Measurements from ENCODE around the gene CYSLTR2.
"Not testable (repeated sequence)": the region's sequence is repeated elsewhere in the genome, so short reads cannot be mapped to it uniquely, and the experiment has no call there.

Gene CYSLTR2

DNA sequence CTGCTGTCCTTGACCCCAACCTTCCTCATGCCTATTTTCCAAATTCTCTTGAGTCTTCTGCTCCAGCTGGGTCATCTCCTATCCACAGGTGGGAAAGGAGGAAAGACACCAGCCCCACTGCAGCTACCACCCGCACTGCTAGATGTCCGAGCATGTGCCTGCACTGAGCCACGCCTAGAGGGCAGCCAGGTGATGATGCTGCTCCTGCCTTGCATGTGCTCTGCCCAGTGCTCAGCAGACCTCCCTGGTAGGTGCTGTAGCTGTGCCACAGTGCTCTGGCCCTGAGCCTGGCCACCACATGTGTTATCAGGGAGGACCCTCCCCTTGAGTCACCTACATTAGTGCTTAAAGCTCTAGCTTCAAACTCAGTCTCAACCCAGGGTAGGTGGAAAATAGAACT is 6.9 kb upstream of the CYSLTR2 start:
- DNase-seq: no peak

DNA sequence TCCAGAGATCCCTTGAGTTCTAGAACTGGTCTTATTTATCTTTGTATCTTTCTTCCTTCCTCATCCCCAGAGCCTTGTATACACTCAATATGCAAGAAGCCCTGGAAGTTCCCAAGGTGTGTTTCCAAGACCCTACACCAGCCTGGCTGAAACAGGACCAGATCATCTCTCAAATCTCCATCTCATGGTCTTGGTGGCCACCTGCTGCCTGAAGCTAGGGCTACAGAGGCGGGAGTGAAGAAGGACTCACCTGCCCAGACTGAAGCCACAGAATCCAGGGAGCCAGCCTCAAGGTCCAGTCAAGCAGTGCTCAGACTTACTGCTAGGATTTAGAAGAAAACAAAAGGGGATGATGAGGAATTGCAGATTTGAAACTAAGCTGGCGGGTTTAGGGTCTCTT is 6.1 kb upstream of the CYSLTR2 start:
- DNase-seq: no peak

DNA sequence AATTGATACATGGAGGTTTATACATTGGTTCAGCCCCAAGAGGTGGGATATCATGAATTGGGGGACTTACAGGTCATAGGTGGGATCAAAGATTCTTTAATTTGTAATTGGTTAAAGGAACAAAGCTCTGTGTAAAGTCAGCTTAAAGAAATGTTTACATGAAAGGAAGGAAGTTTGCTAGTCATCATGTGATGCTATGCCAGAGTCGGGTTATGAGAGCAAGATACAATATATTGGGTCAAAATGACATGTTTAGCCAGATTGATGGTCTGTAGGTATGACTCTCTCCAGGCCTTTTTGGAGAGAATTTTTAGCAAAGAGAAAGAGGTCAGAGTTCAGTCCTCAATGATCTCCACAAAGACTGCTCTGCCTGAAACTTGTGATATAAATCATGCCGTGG is 5.3 kb upstream of the CYSLTR2 start:
- DNase-seq: no peak

DNA sequence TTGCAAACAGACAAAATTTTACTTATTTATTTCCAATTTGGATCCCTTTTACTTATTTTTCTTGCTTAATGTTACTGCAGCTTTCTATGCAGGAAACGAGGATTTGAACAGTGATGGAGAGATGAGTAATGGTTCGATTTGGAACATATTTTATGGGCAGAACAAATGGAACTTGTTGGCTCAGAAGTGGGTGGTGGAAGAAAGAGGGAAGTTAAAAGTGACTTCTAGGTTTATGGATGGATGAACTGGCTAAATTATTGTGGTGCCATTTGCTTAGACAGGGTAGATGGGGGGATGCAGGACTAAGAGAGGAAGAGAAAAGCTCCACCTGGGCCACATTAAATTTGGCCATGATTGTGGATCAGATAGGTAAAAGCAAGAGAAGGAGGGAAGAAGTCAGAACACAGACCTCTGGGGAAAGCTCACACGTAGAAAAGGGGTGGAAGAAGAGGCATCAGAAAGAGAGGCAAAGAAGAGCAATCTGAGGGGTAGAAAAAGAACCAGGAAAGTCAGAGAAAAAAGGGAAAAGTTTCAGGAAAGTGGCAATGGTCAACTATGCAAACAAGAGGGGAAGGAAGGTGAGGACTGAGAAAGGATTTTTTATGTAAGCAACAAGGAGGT is 768 bp upstream of the CYSLTR2 start:
- DNase-seq: no peak

DNA sequence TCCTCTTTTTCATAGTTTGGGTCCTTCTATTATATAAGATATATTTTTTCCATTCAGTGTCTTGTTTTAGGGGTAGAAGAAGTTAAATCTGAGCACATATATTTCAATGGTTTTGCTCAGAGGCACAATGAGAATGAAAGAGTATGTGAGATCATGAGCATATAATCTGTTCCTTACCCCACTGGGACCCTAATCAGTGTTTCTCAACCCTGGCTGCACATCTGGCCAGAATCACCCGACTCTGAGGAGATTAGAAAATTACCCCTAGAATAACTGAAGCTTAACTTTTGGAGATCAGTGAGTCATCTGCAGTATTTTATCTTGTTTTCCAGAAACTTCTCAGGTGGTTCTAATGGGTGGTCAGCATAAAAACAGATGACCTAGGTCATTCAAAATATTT is 782 bp downstream of the CYSLTR2 start:
- DNase-seq: no peak

DNA sequence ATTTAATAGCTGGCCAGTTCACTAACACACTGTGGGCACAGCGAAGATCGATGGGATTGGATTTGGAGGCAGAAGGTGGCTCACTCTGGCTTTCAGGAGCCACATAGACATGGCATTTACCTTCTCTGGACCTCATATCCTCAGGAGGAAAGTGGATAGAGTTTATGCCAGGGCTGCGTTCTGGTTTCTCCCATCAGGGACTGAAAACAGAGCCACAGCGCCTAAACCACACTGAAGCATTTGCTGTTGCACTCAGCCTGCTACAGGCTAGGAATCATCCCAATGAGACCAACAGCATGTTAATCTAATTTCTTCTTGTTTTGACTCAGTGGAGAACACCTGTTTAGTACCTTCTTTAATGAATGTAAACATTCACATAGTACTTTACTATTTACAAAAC is 1.6 kb downstream of the CYSLTR2 start:
- DNase-seq: no peak

DNA sequence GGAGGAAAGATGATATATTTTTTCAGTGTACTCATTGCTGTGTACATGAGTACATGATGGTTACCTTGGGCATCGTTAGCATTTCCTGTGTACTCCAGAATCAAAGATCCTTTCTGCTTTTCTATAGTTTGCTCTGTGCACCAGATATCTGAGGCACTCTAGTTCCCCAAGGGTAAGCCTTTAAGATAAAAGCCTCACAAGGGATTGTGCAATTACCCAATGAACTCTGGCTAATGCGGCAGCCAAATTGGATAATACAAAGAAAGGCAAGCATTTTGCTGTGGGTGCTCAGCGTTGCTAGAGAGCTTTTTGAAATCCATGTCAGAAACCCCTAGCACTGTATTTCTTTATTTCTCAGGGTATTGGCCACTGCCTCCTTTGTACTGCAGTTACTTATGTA is 2.9 kb downstream of the CYSLTR2 start:
- DNase-seq: no peak

DNA sequence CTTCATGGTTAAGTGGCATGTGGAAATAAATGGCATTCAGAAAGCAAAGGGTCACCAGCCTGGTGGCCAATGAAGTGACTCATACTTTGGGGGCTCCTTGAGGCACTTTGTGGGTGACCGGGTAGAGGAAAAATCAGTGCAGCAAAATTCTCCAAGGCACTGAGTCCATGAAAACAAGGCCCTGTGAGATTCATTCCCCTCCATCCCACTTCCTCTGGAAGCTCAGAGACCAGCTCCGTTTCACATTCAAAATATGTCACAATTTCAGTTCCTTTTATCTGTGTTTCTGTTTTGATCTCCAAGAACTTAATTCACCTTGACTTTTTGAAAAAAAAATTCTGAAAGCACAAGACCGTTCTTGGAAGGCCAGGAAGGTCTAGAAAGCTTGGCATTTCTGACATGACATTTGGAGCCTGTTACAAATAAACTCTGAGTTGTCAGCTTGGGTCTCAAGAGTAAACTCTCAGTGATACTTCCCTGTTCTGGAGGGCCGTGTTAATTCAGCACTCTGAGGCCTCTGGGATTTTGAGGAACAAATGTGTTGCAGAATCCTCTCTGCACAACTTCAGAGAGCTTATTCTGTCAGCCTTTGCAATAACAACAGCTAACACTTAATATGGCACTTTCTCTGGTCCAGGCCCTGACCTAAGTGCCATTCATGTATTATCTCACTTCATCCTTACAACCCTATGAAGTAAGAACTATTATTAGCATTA is 6.8 kb downstream of the CYSLTR2 start:
- no peak for DNase-seq

DNA sequence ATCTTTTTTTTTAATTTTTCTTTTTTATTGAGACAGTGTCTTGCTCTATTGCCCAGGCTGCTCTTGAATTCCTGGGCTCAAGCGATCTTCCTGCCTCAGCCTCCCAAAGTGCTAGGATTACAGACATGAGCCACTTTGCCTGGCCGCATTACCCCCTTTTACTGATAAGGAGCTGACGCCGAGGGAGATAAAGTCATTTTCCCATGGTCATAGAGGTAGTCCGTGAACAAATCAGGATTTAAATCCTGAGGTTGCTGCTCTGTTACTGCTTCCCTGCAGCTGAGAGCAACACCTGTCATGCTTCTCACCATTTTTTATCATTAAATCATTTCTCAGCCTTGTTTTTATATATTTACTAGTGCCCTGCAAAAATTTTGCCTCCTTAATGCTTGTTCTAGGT is 7.4 kb downstream of the CYSLTR2 start:
- DNase-seq: no peak

DNA sequence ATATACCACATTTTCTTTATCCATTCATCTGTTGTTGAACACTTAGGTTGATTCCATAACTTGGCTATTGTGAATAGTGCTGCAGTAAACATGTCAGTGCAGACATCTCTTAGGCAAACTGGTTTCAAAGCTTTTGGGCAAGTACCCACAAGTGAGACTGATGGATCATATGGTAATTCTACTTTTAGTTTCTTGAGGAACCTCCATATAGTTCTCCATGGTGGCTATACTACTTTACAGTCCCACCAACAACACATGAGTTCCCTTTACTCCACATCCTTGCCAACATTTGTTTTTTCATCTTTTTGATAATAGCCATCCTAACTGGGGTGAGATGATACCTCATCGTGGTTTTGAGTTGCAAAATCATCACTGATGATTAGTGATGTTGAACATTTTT is 8.5 kb downstream of the CYSLTR2 start:
- DNase-seq: no peak

DNA sequence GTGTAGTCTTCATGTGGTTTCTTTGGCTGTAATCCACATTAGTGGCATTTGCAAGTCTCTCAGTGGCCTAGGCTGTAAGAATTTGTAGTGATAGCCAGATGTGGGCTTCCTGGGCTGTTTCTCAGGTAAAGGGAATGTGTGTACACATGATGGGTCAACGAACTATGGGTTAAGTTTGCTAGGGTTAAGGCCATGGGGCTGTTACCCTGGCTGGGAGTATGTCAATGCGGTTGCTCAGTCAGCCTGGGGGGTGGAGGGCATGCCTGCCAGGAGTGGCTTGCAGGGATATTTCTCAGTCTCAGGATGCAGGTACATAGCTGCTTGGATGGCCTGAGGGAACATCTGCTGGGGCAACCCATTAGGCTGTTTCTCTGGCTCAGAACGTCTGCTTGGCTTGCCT is 13.4 kb downstream of the CYSLTR2 start:
- DNase-seq: no peak

DNA sequence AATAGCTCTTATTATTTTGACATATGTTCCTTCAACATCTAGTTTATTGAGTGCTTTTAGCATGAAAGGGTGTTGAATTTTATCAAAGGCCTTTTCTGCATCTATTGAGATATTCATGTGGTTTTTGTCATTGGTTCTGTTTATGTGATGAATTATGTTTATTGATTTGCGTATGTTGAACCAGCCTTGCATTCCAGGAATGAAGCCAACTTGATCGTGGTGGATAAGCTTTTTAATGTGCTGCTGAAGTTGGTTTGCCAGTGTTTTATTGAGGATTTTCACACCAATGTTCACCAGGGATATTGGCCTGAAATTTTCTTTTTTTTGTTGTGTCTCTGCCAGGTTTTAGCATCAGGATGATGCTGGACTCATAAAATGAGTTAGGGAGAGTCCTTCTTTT is 17.7 kb downstream of the CYSLTR2 start:
- not testable (repeated sequence) for DNase-seq

DNA sequence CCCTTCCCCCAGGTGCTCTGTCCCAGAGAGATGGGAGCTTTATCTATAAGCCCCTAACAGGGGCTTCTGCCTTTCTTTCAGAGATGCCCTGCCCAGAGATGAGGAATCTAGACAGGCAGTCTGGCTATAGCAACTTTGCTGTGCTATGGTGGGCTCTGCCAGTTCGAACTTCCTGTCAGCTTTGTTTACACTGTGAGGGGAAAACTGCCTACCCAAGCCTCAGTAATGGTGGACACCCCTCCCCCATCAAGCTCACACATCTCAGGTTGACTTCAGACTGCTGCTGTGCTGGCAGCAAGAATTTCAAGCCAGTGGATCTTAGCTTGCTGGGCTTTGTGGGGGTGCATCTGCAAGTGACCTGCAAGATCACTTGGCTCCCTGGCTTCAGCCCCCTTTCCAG is 21.5 kb downstream of the CYSLTR2 start:
- DNase-seq: no peak

DNA sequence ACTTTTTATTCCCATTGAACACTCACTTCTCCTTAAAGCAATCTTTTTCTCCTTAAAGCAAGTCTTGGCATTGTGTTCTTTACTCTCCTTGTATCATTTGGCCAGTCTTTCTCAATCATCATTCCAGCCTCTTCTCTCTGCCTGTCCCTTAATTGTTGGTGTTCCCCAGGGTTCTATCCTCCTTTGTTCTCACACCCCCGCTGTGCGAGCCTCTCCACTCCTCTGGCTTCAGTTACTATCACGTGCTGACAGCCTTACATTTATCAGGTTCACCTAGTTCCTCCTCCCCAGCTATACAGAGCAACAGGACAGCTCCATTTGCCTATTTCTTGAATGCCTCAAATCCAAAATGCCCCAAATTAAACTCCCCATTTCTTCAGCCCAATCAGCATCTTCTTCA is 24.6 kb downstream of the CYSLTR2 start:
- no peak for DNase-seq

DNA sequence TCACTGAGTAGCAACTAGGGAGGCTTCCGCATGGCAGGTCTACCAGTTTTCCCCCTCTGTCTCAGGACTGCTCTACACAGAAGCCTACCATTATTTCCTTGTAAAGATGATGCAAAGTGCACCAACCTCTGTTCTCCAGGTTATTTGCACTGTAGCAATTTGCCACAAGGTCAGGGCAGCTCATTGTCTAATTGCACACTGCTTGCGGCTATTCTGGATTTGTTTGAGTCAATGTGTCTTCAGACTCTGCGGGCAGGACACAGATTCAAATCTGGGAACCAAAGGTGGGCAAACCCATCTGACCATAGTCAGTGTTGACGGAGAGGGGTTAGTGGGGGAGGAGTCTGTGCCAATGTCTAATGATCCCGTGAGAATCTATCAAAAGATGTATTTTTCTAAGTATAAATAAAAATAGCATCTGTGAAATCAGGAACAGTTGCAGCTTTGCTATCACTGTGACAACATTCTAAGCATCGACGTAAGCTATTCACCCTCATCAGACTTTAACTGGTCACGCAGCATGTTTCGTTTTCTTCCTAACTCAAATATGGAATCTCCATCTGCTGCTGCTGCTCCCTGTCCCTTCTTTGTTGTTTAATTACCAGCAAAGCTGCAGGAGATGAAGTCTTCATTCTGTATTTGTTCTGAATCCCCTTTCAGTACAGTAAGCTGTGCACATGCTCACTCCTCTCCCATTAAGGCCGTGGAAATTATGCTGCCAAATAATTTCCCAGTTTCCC is 26.4 kb downstream of the CYSLTR2 start:
- no peak for DNase-seq

DNA sequence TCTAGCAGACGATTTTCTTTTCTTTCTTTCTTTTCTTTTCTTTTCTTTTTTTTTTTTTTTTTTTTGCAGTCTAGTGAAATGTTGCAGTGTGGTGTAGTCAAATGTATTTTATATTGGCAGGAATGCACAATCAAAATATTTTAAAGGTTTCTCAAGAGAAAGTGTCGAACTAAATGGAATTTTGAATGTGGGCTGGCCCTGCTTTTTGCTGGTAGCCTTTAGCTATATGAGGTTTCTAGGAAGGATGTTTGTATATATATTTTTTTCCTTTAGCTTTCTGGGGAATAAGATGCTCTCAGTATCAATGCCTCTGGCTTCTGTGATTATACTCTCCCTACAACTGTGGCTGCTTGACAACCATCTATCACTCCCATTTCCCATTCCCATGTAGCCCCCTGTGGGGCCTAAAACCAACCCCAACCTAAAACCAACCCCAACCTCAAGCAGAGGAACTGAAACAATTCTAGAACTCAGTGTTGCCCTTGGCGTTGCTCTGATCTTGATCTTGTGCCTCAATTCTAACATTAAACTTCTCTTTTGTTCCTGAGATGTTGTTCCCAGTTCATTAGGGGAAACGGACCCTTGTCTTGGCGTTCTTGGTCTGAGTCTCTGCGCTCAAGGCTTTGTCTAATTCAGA is 27.1 kb downstream of the CYSLTR2 start:
- DNase-seq: no peak

DNA sequence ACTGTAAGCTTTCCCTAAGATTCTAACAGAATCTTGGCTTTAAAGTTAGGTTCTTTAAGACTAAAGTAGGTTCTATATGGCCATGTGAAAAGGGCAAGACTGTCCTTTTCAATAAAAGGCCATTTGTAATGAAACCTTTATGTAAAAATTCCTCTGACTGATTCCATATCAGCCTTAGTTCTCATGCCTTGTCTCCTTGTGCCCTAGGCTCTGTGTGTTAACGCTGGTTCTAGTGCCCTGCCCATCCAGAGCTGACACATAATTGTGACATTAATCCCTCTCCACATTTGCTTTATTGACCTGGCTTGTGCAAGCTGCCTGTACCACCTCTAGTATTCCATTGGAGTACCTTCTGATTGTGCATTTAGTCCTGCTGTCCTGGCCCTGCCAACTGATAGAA is 28.2 kb downstream of the CYSLTR2 start:
- no peak for DNase-seq

DNA sequence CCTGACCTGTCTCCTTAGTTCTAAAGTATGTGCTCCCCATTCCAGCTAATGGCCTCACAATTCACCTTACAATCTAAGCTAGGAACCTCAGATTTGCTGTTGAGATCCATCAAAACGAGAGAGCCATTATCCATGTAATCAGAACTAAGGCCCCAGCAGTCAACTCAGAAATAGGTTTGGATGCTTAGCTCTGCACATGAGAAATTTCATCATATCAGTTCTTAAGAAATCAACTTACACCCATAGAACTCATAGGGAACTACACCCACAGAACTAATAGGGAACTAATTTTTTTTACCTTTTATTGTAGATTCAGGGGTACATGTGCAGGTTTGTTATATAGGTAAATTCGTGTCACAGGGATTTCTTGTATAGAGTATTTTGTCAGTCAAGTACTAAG is 28.7 kb downstream of the CYSLTR2 start:
- no peak for DNase-seq

DNA sequence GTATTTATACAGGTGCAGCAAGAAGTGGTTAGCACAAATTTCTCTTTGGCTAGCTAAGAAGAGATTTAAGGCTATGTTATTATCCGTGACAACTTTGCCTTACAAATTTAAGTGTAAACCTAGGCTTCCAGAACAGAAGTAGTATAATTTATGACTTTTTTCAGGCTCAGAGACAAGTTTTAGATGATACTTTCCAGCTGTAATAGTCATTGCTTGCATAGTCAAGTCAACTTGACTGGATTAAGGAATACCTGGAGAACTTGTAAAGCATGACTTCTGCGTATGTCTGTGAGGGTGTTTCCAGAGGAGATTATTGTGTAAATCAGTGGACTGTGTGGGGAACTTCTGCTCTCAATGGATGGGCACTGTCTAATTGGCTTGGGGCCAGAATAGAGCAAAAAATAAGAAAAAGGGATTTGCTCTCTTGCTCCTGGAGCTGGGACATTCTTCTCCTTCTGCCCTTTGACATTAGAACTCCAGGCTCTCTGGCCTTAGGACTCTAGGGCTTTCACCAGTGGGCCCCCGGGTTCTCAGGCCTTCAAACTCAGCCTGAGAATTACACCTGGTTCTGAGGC is 33.0 kb downstream of the CYSLTR2 start:
- no peak for DNase-seq

DNA sequence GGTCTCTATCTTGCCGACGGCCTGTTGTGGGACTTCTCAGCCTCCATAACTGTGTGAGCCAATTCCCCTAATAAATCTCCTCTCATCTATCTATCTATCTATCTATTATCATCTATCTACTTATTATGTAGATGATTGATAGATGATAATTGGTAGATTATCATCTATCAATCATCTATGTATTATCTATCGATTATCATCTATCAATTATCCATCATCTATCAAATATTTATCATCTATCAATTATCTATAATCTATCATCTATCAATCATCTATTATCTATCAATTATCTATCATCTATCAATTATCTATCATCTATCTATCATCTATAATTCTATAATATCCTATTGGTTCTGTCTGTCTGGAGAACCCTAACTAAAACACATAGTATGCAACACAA is 33.5 kb downstream of the CYSLTR2 start:
- no peak for DNase-seq

DNA sequence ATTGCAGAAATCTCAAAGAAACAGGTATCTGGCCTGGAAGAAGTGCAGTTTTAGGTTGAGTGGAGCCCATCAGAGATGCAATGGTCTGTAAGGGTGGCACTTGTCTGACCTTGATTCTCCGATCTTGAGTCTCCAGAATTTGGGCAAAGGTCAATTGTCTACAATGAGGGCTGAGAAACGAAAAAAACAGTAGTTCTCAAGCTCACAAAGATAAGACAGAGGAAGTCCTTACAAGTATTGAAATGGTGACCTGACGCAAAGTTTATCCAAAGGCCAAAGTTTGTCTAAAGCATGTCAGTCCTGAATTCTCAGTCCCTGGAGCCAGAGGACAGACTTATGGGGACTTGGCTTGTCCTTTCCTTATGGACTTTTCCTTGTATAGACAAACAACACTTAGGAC is 40.3 kb downstream of the CYSLTR2 start:
- DNase-seq: no peak

DNA sequence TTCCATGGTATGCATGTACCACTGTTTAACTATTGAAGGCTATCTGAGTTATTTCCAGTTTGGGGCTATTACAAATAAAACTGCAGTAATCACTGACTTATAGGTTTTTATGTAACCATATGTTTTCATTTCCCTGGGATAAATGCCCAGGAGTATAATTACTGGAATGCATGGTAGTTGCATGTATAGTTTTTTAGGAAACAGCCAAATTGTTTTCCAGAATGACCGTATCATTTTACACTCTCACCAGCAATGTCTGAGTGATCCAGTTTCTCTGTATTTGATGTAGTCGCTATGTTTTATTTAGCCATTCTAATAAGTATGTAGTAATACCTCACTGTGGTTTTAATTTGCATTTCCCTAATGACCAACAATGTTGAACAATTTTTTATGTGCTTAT is 42.0 kb downstream of the CYSLTR2 start:
- DNase-seq: no peak

DNA sequence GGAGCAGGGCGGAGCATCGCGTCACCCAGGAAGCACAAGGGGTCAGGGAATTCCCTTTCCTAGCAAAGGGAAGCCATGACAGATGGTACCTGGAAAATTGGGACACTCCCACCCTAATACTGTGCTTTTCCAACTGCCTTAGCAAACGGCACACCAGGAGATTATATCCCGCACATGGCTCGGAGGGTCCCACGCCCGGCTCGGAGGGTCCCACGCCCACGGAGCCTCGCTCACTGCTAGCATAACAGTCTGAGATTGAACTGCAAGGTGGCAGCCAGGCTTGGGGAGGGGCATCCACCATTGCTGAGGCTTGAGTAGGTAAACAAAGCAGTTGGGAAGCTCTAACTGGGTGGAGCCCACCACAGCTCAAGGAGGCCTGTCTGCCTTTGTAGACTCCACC is 42.9 kb downstream of the CYSLTR2 start:
- DNase-seq: not testable (repeated sequence)

DNA sequence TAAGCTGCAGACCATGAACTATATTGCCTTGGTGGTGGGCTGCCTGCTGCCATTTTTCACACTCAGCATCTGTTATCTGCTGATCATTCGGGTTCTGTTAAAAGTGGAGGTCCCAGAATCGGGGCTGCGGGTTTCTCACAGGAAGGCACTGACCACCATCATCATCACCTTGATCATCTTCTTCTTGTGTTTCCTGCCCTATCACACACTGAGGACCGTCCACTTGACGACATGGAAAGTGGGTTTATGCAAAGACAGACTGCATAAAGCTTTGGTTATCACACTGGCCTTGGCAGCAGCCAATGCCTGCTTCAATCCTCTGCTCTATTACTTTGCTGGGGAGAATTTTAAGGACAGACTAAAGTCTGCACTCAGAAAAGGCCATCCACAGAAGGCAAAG is 53.7 kb downstream of the CYSLTR2 start:
- no peak for DNase-seq
